Hepatocyte (in vitro differentiated cells): Measurements from ENCODE around the gene IL31RA. TPM values are rescaled to one million over a fixed set of nuclear protein-coding genes. Genes with fewer than 3 reads are reported as not detected.

Experiments
- DNase-seq: peaks from one replicate; pipeline ENCODE4 v3.0.0-alpha.2; 2016; ENCODE audit warnings: low spot score
- H2AFZ ChIP-seq: fragments of 200-600 bp; sonication (generic); 2 replicates; pipeline ENCODE4 v1.6.0; 2016; ENCODE audit warnings: antibody characterized with exemption, mild to moderate bottlenecking
- H3K27ac ChIP-seq: fragments of 200-600 bp; sonication (generic); 2 replicates; pipeline ENCODE4 v1.5.1; 2016; ENCODE audit warnings: mild to moderate bottlenecking
- H3K27me3 ChIP-seq: fragments of 200-600 bp; sonication (generic); 2 replicates; pipeline ENCODE4 v1.6.1; 2016
- H3K36me3 ChIP-seq: fragments of 200-600 bp; sonication (generic); replicated peaks from 2 replicates; pipeline ENCODE4 v1.5.1; 2016; ENCODE audit warnings: low read depth; ENCODE audit not compliant: insufficient read depth
- H3K4me1 ChIP-seq: fragments of 200-600 bp; sonication (generic); 2 replicates; pipeline ENCODE4 v1.5.1; 2016; ENCODE audit warnings: mild to moderate bottlenecking, moderate library complexity; ENCODE audit not compliant: insufficient read depth
- H3K4me2 ChIP-seq: fragments of 200-600 bp; sonication (generic); 2 replicates; pipeline ENCODE4 v1.6.0; 2016
- H3K4me3 ChIP-seq: fragments of 200-600 bp; sonication (generic); 2 replicates; pipeline ENCODE4 v1.5.1; 2016; ENCODE audit warnings: mild to moderate bottlenecking
- H3K79me2 ChIP-seq: fragments of 200-600 bp; sonication (generic); 2 replicates; pipeline ENCODE4 v1.6.0; 2017; ENCODE audit warnings: mild to moderate bottlenecking
- H3K9me2 ChIP-seq: fragments of 200-600 bp; sonication (generic); replicated peaks from 2 replicates; pipeline ENCODE4 v1.6.0; 2017; ENCODE audit warnings: mild to moderate bottlenecking; ENCODE audit not compliant: insufficient read depth
- H3K9me3 ChIP-seq: fragments of 200-600 bp; sonication (generic); 2 replicates; pipeline ENCODE4 v1.5.1; 2016; ENCODE audit warnings: low read depth, mild to moderate bottlenecking
- H4K20me1 ChIP-seq: fragments of 200-600 bp; sonication (generic); 2 replicates; pipeline ENCODE4 v1.6.0; 2016; ENCODE audit warnings: mild to moderate bottlenecking; ENCODE audit not compliant: insufficient read depth, poor library complexity, severe bottlenecking
- EZH2 ChIP-seq: fragments of 200-600 bp; sonication (generic); IDR thresholded peaks from 2 replicates; pipeline ENCODE4 v1.6.1; 2016; ENCODE audit warnings: antibody characterized with exemption, mild to moderate bottlenecking, borderline replicate concordance
- EZH2phosphoT487 ChIP-seq: fragments of 200-600 bp; sonication (generic); IDR thresholded peaks from one replicate; pipeline ENCODE4 v1.6.1; 2018; ENCODE audit warnings: antibody characterized with exemption, mild to moderate bottlenecking, low read depth, moderate library complexity; ENCODE audit not compliant: unreplicated experiment, severe bottlenecking
- WGBS: methylation state at CpG from one replicate; pipeline ENCODE4 v1.1.6; 2016; ENCODE audit warnings: low lambda C conversion rate; ENCODE audit errors: missing lambda C conversion rate; 5-methylcytosine and 5-hydroxymethylcytosine counted together
- polyA plus RNA-seq: library from polyadenylated mRNA; unstranded; fragments of >200 nt; fragmentation: Nextera tagmentation; extraction: Ambion mirVana; gene quantifications from 2 replicates; pipeline ENCODE4 v1.2.1, GENCODE V29; 2016
- total RNA-seq: library from RNA; depleted of rRNA; stranded (reverse); fragments of >200 nt; gene quantifications from 2 replicates; pipeline ENCODE4 v1.2.3, GENCODE V29; 2014
- TF ChIP-seq, protein P1 (sequence below): fragments of 200-600 bp; sonication (generic); IDR thresholded peaks from 2 replicates; pipeline ENCODE4 v1.5.1; 2016; ENCODE audit warnings: antibody characterized with exemption, mild to moderate bottlenecking; ENCODE audit not compliant: poor library complexity

The IL31RA gene
- total and polyA plus RNA-seq, 2 experiments from 2014 or later, result 0.53 to 0.93 TPM

GRCh38 chr5:55836191-55836590 is 15.0 kb upstream of the IL31RA start:
- H2AFZ ChIP-seq, result no peak overlapping the region
- H3K9me3 ChIP-seq, result no peaks in the 10 kb centered on the region
- H3K4me1 ChIP-seq, result no peaks in the 10 kb centered on the region
- TF ChIP-seq EZH2phosphoT487 (no peak), EZH2 (no peak)
- TF ChIP-seq, protein P1, sequence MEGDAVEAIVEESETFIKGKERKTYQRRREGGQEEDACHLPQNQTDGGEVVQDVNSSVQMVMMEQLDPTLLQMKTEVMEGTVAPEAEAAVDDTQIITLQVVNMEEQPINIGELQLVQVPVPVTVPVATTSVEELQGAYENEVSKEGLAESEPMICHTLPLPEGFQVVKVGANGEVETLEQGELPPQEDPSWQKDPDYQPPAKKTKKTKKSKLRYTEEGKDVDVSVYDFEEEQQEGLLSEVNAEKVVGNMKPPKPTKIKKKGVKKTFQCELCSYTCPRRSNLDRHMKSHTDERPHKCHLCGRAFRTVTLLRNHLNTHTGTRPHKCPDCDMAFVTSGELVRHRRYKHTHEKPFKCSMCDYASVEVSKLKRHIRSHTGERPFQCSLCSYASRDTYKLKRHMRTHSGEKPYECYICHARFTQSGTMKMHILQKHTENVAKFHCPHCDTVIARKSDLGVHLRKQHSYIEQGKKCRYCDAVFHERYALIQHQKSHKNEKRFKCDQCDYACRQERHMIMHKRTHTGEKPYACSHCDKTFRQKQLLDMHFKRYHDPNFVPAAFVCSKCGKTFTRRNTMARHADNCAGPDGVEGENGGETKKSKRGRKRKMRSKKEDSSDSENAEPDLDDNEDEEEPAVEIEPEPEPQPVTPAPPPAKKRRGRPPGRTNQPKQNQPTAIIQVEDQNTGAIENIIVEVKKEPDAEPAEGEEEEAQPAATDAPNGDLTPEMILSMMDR, result no peak
- no peak overlapping the region for H3K27ac ChIP-seq
- no peak overlapping the region for H3K4me2 ChIP-seq
- no peaks in the 10 kb centered on the region for H3K9me2 ChIP-seq
- H3K27me3 ChIP-seq, result no peaks in the 10 kb centered on the region
- DNase-seq, result no peak
- no peak overlapping the region for H3K4me3 ChIP-seq
- no peaks in the 10 kb centered on the region for H4K20me1 ChIP-seq
- 85% methylated on average over 1 of the region's 1 CpG for WGBS
- H3K79me2 ChIP-seq, result no peaks in the 10 kb centered on the region
- H3K36me3 ChIP-seq, result no peaks in the 10 kb centered on the region

DNA sequence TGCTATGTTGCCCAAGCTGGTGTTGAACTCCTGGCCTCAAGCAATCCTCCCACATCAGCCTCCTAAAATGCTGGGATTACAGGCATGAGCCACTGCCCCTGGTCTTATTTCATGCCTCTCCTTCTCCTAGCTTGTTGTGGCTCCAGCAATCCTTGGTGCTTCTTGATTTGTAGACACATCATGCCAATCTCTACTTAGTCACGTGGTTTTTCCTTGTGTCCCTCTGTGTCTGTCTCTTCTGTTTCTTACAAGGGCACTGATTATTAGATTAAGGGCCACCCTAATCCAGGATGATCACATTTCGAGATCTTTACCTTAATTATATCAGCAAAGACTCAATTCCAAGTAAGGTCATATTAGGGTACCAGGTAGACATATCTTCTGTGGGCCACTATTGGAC is 9.2 kb upstream of the IL31RA start:
- no peaks in the 10 kb centered on the region for H3K9me3 ChIP-seq
- TF ChIP-seq, protein P1, result no peak
- no peak for TF ChIP-seq EZH2phosphoT487
- TF ChIP-seq EZH2, result no peak
- H2AFZ ChIP-seq, result no peak overlapping the region
- no peaks in the 10 kb centered on the region for H3K4me1 ChIP-seq
- no peaks in the 10 kb centered on the region for H3K9me2 ChIP-seq
- DNase-seq, result no peak
- no peak overlapping the region for H3K4me3 ChIP-seq
- no peaks in the 10 kb centered on the region for H3K79me2 ChIP-seq
- no peaks in the 10 kb centered on the region for H4K20me1 ChIP-seq
- H3K27ac ChIP-seq, result no peak overlapping the region
- WGBS, result 82% methylated on average over 2 of the region's 2 CpGs
- no peak overlapping the region for H3K4me2 ChIP-seq
- H3K27me3 ChIP-seq, result no peaks in the 10 kb centered on the region
- H3K36me3 ChIP-seq, result no peaks in the 10 kb centered on the region

GRCh38 chr5:55847837-55848236 is 3.3 kb upstream of the IL31RA start:
- WGBS, result 70% methylated on average over 1 of the region's 1 CpG
- Histone ChIP-seq H3K9me3 (no peaks in the 10 kb centered on the region), H3K4me2 (no peak overlapping the region), H3K27me3 (no peaks in the 10 kb centered on the region), H3K4me1 (no peaks in the 10 kb centered on the region), H3K4me3 (no peak overlapping the region), H3K79me2 (no peaks in the 10 kb centered on the region), H2AFZ (no peak overlapping the region), H3K9me2 (no peaks in the 10 kb centered on the region), H3K36me3 (no peaks in the 10 kb centered on the region), H4K20me1 (no peaks in the 10 kb centered on the region), H3K27ac (no peak overlapping the region)
- no peak for DNase-seq
- TF ChIP-seq EZH2 (no peak), EZH2phosphoT487 (no peak)
- TF ChIP-seq, protein P1, result no peak

- 95% methylated on average over 2 of the region's 2 CpGs for WGBS
- Histone ChIP-seq H4K20me1 (no peaks in the 10 kb centered on the region), H3K9me3 (no peaks in the 10 kb centered on the region), H3K36me3 (no peaks in the 10 kb centered on the region), H3K27me3 (no peaks in the 10 kb centered on the region), H3K4me3 (no peak overlapping the region), H3K4me2 (no peak overlapping the region), H3K9me2 (no peaks in the 10 kb centered on the region), H3K27ac (no peak overlapping the region), H2AFZ (no peak overlapping the region), H3K4me1 (no peaks in the 10 kb centered on the region), H3K79me2 (no peaks in the 10 kb centered on the region)
- TF ChIP-seq EZH2phosphoT487 (no peak), EZH2 (no peak)
- TF ChIP-seq, protein P1, result no peak
- no peak for DNase-seq
Observed at GRCh38 chr5:55848783-55849182, 2.4 kb upstream of the IL31RA start.
